Measurements from ENCODE around the gene GPC5. TPM values are rescaled to one million over a fixed set of nuclear protein-coding genes. Genes with fewer than 3 reads are reported as not detected.

Gene GPC5
- total and polyA plus RNA-seq, 10 donors = 0.04 to 0.83 (median 0.26) TPM; not detected in 3

DNA sequence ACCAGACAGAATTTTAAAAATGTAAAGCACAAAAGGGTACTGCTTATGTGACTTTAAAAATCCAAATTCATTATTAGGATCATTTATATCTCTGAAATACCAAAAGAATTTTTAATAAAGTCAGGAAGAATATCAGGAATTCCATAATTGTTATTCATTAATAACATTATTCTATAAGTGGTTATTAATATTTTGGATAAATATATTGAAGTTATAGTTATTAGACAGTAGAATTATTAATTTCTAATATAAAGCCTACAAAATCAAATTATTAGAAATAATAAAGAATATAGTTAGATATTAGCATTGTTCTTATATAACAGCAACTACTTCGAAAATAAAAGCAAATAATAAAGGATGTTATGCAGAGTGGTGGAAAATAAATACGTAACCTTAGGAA is 105.8 kb downstream of the GPC5 start:
- intact Hi-C loops (cut with DNase I; ENCODE audit: low total_unique reads) = no loop called here
- TF ChIP-seq POLR2A (IDR thresholded peaks at IDR 0.05) (no peak), POLR2AphosphoS5 (IDR thresholded peaks at IDR 0.05) (no peak)
- TF ChIP-seq, protein P1, sequence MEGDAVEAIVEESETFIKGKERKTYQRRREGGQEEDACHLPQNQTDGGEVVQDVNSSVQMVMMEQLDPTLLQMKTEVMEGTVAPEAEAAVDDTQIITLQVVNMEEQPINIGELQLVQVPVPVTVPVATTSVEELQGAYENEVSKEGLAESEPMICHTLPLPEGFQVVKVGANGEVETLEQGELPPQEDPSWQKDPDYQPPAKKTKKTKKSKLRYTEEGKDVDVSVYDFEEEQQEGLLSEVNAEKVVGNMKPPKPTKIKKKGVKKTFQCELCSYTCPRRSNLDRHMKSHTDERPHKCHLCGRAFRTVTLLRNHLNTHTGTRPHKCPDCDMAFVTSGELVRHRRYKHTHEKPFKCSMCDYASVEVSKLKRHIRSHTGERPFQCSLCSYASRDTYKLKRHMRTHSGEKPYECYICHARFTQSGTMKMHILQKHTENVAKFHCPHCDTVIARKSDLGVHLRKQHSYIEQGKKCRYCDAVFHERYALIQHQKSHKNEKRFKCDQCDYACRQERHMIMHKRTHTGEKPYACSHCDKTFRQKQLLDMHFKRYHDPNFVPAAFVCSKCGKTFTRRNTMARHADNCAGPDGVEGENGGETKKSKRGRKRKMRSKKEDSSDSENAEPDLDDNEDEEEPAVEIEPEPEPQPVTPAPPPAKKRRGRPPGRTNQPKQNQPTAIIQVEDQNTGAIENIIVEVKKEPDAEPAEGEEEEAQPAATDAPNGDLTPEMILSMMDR (IDR thresholded peaks at IDR 0.05 in 8 of 11, conservative IDR thresholded peaks at IDR 0.05 in 3 of 11) = no peak
- H3K4me1 ChIP-seq = no peaks in the 10 kb centered on the region
- 78 to 89% (median 88%) methylated on average over 2 of the region's 2 CpGs for WGBS, 5 donors
- H3K27ac ChIP-seq = no peak overlapping the region
- H3K36me3 ChIP-seq = no peaks in the 10 kb centered on the region
- DNase-seq = no peak
- H3K4me3 ChIP-seq = no peak overlapping the region
- peaks cover 0 to 18% (median 0%) of the 10 kb centered on the region in 8 donors for H3K9me3 ChIP-seq
- H3K27me3 ChIP-seq (replicated peaks in 1 of 7) = no peaks in the 10 kb centered on the region

DNA sequence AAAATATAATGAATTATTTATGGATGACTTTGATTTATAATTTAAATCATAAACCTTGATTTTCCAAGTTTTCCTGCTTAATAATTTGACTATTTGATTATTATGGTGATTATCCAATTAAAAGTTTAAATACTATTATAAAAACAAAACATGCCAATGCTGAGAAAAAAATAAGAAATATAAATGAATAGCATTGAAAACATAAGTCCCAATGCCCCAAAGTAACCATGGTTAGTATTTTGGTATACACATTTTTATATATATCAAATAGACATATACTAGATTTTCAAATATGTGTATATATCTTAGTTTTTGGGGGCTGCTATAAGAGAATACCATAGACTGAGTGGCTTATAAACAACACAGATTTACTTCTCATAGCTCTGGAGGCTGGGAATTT is 108.3 kb downstream of the GPC5 start:
- H3K36me3 ChIP-seq = no peaks in the 10 kb centered on the region
- H3K27me3 ChIP-seq (replicated peaks in 1 of 7) = no peaks in the 10 kb centered on the region
- H3K4me1 ChIP-seq = no peaks in the 10 kb centered on the region
- DNase-seq = no peak
- TF ChIP-seq, protein P1 (IDR thresholded peaks at IDR 0.05 in 8 of 11, conservative IDR thresholded peaks at IDR 0.05 in 3 of 11) = no peak
- TF ChIP-seq POLR2AphosphoS5 (IDR thresholded peaks at IDR 0.05) = no peak
- no peak for TF ChIP-seq POLR2A (IDR thresholded peaks at IDR 0.05)
- H3K27ac ChIP-seq = no peak overlapping the region
- H3K9me3 ChIP-seq = peaks cover 0 to 12% (median 0%) of the 10 kb centered on the region in 8 donors
- H3K4me3 ChIP-seq = no peak overlapping the region
- intact Hi-C loops (cut with DNase I; ENCODE audit: low total_unique reads) = no loop called here

DNA sequence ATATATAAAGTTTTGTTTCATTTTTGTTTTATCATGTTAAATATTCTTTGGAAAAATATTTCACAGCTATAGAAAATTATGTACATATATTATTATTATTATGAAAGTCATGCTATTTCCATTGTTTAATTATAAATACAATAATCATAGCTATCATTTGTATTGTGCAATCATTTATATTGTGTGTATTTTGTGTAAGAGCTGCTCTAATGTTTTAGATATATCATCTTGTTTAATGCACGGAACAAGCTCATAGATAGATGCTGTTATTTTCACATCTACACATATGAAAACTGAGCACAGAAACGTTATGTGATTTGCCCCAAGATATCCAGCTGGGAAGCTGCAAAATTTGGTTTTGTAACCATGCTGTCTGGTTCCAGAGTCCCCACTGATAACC is 111.6 kb downstream of the GPC5 start:
- TF ChIP-seq, protein P1 (IDR thresholded peaks at IDR 0.05 in 8 of 11, conservative IDR thresholded peaks at IDR 0.05 in 3 of 11) = no peak
- TF ChIP-seq POLR2AphosphoS5 (IDR thresholded peaks at IDR 0.05) = no peak
- Histone ChIP-seq H3K4me3 (no peak overlapping the region), H3K9me3 (peaks cover 0 to 7% (median 0%) of the 10 kb centered on the region in 8 donors), H3K36me3 (no peaks in the 10 kb centered on the region), H3K4me1 (no peaks in the 10 kb centered on the region), H3K27ac (no peak overlapping the region), H3K27me3 (replicated peaks in 1 of 7) (no peaks in the 10 kb centered on the region)
- 61 to 84% (median 77%) methylated on average over 2 of the region's 2 CpGs for WGBS, 5 donors
- no peak for DNase-seq
- intact Hi-C loops (cut with DNase I; ENCODE audit: low total_unique reads) = no loop called here

DNA sequence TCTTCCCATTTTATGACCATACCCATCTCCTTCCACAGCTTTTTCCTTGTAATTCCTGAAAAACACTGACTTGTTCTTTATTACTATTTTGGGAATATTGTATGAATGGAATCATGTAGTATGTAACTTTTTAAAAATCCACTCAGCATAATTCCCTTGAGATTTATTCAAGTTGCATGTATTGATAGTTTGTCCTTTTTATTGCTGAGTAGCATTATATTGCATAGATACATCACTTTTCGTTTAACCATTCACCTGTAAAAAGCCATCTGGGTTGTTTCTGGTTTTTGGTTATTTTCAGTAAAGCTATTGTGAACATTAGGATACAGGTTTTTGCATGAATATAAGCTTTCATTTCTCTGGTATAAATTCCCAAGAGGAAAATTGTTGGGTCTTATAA is 115.4 kb downstream of the GPC5 start:
- H3K4me3 ChIP-seq = no peak overlapping the region
- DNase-seq = no peak
- TF ChIP-seq POLR2A (IDR thresholded peaks at IDR 0.05) (no peak), POLR2AphosphoS5 (IDR thresholded peaks at IDR 0.05) (no peak)
- TF ChIP-seq, protein P1 (IDR thresholded peaks at IDR 0.05 in 8 of 11, conservative IDR thresholded peaks at IDR 0.05 in 3 of 11) = no peak
- no peaks in the 10 kb centered on the region for H3K4me1 ChIP-seq
- no peaks in the 10 kb centered on the region for H3K36me3 ChIP-seq
- intact Hi-C loops (cut with DNase I; ENCODE audit: low total_unique reads) = no loop called here
- WGBS, 5 donors = 60 to 81% (median 71%) methylated on average over 1 of the region's 1 CpG
- peaks cover 0 to 13% (median 0%) of the 10 kb centered on the region in 8 donors for H3K9me3 ChIP-seq
- no peak overlapping the region for H3K27ac ChIP-seq
- no peaks in the 10 kb centered on the region for H3K27me3 ChIP-seq (replicated peaks in 1 of 7)

Measured in spleen (tissue), 11 donors.